GM12874 (cell line): ENCODE data around the gene DSCAML1.

ENCODE experiments used
- CTCF ChIP-seq: IDR thresholded peaks from 2 replicates; pipeline ENCODE4 v1.5.1; 2011; ENCODE audit warnings: low read depth, mild to moderate bottlenecking, control low read depth, low read length, moderate library complexity; ENCODE audit not compliant: insufficient read depth

DSCAML1 gene

GRCh38 chr11:117835576-117835975, 38.6 kb upstream of the DSCAML1 start:
- no peak for TF ChIP-seq CTCF

DNA sequence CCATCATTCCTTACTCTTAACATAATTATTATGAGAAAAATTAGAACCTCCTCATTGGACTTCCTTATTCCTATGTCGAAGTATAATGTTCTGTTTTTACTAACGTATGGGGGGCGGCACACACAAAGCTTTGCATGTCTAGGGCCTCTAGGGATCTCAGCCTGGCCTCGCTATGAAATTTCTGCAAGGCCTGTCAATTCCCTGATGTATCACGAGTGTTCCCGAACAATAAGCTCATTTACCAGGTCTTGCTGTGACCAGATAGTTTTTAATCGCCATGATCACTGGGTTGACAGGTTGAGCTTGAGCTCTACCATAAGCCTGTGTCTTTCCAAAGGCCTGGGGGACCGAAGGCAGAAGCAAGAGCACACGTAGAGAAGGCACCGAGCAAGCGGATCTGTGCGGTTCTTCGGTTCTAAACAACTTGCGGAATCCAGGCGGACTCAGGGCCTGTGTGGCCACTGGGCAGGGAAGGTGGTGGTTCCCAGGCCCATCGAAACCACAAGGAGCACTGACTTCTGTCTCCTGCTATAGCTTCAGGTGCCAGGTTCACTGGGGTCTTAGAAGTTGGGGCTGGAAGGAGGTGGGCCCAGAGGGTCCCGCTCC, 37.9 kb upstream of the DSCAML1 start:
- no peak for TF ChIP-seq CTCF

- no peak for TF ChIP-seq CTCF
Observed at GRCh38 chr11:117834068-117834810, 37.2 kb upstream of the DSCAML1 start.

DNA sequence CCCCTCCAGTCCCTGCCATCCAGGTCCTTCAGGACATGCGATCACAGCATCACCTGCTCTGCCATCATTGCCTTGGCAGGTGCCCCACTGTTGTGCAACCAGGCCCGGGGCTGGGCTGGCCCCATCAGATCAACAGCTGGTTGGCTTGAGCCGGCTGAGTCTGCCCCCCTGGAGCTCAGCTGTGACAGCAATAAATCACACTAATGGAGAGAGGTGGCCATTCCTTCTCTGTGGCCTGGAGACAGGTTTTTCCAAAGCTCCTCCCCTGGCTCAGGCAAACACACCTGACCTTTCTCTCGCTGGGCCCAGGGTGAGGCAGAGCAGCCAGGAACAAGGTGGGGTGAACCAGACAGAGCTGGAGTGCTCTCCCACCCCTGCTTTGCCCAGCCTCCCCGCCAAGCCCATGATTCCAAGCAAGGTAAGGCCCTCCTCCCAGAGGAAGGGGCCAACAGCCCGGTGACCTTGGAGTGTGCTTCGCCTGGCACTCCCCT, 36.4 kb upstream of the DSCAML1 start:
- no peak for TF ChIP-seq CTCF

GRCh38 chr11:117832511-117832910, 35.5 kb upstream of the DSCAML1 start:
- TF ChIP-seq CTCF, result no peak

GRCh38 chr11:117831661-117832415, 34.8 kb upstream of the DSCAML1 start:
- no peak for TF ChIP-seq CTCF

DNA sequence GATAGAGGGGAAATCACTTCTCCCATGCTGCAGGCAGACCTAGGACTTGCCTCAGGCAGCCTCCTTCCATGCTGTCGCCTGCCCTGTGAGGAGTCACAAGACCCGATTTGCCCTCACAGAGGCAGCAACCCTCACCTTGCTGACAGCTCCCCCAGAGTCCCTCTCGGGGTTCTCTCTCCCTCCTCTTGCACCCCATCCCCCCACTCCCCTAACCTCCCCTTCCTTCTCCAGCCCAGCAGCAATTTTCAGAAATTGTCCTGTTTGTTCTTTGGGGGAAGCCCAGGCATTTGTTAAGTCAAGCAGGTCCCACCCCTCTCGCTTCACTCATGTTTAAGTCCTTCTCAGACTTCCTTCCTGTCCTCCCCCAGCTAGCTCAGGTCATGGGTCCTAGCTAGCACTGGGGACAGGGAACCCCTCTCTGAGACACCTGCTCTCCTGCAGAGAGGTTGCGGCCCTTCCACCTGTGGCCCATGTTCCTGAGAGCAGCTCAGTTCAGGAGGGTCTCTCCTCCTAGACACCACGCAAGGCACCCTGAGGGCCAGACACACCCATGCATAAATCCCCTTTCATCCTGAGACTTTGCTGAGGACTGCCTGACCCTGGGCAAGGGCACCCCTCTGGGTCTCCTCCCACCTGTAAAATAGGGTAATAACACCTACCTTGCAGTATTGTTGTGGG, 33.8 kb upstream of the DSCAML1 start:
- no peak for TF ChIP-seq CTCF
